Epidermal melanocyte (primary cell): Measurements from ENCODE around the gene JAZF1.

Source experiments
- DNase-seq: peaks from one replicate; pipeline ENCODE4 v3.0.0; 2011; ENCODE audit warnings: low spot score; ENCODE audit not compliant: insufficient read length

JAZF1 gene

GRCh38 chr7:28136420-28136819 lies 44.2 kb downstream of the JAZF1 start:
- no peak for DNase-seq

DNA sequence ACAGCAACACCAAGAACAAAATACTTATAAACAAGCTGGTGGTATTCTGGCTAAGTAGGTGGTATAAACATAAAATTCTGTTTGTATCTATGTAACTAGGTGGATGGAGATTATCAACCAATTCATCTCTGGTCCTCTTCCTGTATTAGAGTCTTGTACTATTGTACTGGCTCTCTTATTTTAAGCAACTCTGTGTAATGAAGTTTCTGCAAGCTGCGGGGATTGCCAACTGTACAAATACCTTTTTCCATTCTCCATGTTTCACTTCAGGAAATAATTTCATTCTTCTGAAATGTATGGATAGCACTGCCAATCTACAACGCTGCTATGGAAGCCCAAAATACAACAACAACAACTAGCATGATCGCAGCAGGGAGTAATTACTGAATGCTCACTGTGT lies 44.8 kb downstream of the JAZF1 start:
- no peak for DNase-seq

DNA sequence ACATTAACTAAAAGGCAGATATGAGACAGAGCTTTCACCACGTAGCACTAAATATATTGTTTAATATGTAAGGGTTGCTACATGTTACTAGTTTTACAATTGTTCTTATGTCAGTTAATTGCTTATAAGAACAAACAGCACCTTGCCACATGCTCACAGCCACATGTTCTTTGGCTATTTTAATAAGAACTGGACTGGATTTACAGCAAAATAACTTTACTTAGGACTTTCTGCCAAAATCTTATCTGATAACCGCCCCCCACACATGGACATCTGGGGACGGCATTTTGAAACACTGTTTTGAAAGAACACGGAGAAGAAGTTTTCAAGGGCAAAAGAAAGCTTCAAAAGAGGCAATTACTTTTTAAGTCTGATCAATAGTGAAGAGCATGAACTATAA lies 45.3 kb downstream of the JAZF1 start:
- DNase-seq: no peak

GRCh38 chr7:28133872-28134271 lies 46.7 kb downstream of the JAZF1 start:
- DNase-seq: no peak

DNA sequence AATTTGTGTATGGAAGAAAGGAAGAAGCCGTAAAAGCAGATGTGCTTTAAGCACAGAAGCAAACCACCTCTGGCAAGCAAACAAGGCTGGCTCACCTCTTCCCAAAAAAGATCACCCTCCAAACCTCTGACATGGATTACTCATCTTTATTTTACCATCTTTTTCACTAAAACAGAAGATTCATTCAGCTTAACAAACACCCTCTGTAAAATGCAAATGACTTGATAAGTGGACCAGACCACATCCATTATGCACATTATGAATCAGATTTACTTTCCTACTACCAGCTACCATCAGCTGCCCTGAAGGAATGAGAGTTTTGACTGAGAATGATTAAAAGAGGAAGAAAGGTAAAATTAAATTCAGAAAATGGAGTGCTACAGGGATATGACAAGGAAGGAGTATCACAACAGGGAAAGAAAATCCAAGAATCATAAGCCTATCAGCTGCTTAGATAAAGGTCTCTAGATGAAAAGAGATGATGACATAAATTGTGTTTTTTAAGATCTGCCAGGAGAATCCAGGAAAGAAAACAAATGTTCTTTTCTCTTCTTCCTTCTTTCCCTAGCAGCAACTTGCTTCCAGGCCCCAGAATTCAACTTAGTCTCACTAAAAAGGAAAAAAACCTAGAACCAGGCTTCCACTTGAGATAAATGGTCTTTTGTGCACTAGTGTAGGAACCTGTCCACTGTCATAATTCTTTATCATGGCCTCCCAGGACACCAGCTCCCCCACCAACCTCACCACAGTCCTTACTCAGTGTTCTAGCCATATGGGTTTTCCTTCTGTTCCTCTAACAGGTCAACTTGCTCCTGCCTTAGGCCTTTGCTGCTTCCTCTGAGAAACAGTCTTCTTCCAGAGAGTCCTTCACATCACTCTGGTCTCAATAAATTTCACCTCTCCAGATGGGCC lies 47.4 kb downstream of the JAZF1 start:
- peak; percentile 27 for DNase-seq

GRCh38 chr7:28130277-28130676 lies 50.3 kb downstream of the JAZF1 start:
- DNase-seq: no peak

DNA sequence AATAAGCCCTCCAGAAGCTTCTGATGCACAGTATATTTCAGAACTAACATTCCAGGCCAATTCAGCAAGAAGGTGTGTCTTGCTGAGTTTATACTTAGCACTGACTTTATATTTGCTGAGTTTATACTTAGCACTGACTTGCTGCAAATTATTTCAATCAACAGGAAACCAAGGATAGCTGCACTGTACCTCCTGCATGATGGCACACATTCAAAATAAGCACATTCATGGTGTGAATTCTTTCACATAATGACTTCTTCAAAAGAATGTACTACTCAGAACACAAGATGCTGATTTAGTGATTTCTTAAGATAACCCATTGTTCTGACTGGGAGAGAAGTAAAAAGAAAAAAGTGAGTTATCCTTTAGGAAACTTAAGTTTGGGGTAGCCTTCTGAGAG lies 52.0 kb downstream of the JAZF1 start:
- no peak for DNase-seq

DNA sequence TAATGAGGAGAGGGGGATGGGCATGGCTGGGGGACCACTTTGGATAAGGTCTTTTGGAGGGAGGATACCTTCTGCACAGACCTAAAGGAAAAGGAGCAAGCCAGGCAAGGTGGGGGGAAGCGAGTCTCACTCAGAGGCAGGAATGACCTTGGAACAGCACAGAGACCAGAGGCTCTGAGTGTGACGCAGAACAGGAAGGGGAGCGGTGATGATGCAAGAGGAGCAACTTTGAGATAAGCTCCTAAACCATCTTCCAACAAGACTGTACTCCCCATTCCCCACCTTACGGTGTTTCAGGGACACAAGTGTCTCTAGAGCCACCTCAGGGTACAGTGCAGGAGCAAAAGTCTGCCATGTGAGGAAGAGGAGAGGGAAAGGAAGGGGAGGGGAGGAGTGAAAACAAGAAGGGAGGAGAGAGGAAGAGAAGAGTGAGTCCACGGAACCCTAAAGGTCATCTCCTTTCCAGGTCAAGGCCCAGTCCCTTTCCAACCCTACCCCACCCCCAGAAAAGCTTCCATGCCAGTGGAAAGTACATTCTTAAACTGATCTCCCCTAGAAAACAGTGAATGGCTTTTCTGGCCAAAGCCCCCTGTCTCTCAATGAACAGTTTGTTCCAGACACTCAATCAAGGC lies 54.1 kb downstream of the JAZF1 start:
- no peak for DNase-seq

DNA sequence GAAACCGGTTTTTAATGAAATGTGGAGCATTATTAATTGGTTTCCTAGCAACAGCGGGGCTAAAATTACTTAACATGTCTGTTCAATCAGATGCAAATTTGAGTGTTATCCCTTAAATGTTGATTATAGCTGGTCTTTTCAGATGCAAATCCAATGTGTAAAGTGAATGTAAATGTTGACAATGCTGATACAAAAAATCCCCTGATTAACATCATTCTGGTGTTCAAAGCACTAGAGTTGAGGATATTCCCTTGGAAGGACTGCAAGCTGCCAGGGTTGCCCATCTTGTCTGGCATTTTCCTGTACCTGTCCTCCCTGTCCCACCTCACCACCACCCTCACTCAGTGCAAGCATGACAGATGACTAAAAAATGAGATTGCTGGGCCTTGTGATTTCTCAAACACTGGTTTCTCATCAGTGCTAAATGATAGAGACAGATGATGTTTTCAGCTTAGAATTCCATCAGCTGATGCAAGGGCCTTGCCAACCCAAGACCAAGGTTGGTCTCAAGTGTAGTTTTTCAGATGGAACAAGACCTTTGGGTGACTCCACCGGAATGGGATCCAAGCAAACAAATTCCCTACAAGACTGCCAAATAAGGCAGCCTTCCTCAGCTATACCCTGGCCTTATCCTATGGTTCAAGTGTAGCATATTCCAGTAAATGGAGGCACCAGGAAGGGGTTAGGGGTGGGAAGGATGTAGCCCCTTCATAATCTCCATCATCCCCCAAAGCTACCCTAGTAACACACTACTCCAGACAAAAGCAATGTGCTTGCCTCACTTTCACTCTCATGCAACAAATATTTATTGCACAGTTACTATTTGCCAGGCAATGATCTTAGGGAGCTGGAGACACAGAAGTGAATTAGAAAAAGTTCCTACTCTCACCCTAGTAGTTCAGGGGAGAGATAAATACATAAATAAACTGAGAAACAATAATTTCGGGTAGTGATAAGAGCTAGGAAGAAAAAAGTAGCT lies 54.9 kb downstream of the JAZF1 start:
- DNase-seq: no peak

DNA sequence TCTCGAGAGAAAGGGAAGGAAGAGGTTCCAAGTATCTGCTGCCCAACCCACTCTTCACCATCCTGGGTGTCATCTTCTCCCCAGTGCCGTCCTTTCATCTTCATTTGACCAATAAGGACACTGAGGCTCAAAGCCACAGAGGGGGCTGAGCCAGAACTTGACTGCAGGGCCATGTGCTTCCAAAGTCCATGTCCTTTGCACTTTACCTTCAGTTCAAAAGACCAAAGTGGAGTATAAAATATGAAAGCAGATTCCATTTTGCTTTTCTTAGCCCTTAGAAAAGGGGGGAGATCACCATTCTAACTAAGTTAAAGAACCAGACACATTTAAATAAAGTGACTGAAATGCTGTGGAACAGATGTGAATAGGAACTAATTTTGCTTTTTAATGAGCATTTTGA lies 56.2 kb downstream of the JAZF1 start:
- DNase-seq: no peak

- DNase-seq: no peak
Measured at GRCh38 chr7:28123752-28124151, 56.8 kb downstream of the JAZF1 start.

GRCh38 chr7:28121496-28121895 lies 59.1 kb downstream of the JAZF1 start:
- DNase-seq: no peak

DNA sequence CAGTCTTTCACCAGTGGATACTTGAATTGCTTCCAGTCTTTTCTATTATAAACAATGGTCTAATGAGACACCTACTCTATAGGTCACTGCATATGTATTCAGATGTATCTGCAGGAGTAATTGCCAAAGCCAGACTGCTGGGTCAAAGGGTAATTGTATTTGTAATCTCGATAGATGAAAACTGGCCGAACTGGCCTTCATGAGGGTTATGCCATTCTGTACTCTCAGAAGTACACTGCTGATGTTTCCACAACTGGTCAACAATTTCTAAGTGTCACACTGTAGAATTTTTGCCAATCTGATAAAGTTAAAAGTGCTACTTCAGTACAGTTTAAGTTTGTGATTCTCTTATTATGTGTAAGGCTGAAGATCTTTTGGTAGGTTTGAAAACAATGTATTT lies 64.6 kb downstream of the JAZF1 start:
- DNase-seq: no peak

DNA sequence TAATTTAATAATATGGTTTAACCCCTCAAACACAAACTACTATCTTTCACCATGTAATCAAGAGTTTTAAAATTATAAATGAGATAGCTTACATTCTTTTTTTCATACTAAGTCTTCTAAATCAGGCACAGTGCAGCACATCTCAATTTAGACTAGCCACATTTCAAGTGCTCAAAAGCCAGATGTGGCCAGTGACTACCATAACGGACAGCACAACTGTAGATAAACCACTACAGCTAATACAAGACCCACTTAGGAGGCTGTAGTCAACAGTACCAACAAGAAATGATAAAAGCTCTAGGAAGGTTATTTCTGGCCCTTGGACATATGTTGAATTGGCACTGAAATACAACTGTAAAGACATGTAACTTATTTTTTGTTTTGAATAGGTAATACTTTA lies 65.3 kb downstream of the JAZF1 start:
- no peak for DNase-seq

DNA sequence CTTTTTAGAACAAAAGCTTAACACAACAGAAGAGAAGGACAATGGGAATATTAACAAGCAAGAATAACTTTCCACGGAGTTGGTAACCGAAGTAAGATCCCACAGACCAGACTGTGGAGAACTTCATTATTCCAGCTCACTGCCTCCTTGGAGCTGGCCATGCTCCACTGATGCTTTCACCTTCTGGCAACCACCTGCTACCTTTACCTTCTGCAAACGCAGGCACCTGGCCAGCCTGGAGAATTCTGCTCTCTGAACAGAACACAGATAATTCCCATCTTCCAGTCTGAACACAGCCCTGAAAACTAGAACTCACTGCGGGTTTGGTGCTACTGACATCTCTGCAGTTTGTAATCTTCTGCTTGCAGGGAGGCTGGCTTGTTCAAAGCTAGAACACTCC lies 66.5 kb downstream of the JAZF1 start:
- no peak for DNase-seq

DNA sequence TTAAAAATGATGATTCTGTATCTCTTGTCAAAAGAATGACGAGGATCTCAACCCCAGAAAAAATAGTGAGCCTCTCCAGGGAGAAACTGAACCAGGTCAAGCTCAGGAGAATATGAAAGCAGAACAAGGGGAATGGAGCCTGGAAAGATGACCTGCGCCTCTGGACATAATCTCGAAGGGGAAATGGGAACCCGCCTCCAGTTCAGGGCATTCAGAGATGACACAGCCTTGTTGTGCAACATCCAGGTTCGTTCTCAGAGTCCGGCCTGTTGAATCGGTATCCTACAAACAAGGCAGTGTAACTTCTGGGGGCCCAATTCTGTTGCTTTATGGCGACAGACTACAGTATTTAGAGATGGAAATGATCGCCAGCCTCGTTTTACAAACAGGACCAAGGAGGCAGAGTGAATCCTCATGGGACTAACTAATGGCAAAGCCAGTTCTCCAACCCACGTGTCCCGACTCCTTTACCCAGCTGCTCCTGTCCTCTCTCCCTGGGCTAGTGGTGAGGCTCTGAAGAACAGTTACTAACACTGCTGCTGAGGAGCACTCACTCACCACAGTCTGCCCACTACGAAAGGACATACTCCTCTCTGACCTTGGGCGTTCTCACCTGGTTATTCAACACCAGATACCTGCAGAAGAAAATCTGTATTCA lies 67.6 kb downstream of the JAZF1 start:
- DNase-seq: no peak

DNA sequence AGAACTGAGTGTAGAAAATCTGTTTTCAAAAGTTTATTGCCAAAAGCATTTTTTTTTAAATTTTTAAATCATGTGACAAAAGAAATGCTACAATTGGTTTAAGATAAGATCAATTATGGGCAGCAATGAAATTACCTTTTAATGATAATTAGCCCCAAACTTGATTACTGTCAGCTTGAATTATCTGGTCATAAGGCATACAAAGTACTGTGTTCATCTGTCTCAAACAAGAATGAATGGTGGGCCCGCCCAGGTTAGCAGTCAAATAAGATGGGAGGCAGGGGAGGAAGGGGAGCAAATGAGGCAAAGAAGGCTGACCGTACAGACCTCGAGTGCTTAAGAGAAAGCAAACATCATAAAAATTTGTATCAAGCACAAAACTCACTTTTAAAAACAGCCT lies 68.1 kb downstream of the JAZF1 start:
- DNase-seq: no peak

GRCh38 chr7:28112012-28112411 lies 68.6 kb downstream of the JAZF1 start:
- peak; percentile 36 for DNase-seq

DNA sequence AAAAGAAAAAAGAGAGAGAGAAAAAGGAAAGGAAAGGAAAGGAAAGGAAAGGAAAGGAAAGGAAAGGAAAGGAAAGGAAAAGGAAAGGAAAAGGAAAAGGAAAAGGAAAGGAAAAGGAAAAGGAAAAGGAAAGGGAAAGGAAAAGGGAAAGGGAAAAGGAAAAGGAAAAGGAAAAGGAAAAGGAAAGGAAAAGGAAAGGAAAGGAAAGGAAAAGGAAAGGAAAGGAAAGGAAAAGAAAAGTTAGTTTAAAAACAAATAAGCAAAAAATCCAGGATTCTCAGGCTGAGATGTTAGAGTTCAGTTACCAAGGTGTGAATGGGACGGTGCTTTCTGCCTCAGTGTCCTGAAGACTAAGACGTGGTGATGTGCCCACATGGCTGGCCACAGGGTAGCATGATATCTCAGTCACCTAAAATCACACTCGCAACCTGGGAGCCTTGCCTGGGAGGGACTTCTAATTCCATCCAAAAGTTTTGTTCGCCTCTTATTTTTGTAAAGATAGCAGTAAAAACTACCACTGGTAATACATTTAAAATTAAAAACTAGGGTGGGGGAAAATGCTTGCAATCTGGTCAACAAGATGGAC lies 70.1 kb downstream of the JAZF1 start:
- no peak for DNase-seq

- DNase-seq: no peak
Measured at GRCh38 chr7:28108747-28109146, 71.8 kb downstream of the JAZF1 start.

DNA sequence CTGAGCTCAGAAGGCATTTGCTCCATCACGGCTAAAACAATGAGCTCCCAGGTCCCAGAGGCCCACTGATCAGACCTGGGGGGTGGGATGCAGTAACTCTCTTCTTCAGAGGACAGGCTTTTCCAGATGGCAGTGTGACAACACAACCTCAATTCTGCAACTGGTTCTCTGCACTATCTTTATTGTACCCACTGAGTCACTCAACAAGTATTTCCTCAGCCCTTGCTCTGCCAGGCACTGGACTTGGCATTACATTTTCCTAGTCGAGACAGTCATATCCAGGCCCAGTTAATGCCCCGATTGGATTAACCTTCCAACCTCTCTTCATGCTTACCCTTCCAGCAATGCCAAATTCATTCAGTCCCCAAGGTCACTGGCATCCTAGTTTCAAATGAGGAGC lies 72.6 kb downstream of the JAZF1 start:
- no peak for DNase-seq
